ENCODE measurements around the gene MYADM.

DNA sequence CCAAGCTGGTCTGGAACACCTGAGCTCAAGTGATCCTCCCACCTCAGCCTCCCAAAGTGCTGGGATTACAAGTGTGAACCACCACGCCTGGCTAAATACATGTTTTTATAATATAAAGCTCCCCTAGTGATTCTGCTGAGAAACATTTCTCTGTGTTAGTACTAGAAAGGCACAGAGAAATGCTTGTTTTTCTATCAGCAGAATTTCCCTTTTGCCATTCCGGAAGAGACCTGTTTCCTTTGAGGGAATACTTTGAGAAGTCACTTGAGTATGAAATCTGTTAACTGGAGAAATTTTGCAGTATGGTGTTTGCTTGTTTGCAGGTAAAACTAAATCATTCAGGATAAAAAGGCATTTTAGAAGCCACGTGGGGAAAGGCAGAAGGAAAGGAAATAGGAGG, 39.2 kb upstream of the MYADM start:
- TF ChIP-seq, protein P1, sequence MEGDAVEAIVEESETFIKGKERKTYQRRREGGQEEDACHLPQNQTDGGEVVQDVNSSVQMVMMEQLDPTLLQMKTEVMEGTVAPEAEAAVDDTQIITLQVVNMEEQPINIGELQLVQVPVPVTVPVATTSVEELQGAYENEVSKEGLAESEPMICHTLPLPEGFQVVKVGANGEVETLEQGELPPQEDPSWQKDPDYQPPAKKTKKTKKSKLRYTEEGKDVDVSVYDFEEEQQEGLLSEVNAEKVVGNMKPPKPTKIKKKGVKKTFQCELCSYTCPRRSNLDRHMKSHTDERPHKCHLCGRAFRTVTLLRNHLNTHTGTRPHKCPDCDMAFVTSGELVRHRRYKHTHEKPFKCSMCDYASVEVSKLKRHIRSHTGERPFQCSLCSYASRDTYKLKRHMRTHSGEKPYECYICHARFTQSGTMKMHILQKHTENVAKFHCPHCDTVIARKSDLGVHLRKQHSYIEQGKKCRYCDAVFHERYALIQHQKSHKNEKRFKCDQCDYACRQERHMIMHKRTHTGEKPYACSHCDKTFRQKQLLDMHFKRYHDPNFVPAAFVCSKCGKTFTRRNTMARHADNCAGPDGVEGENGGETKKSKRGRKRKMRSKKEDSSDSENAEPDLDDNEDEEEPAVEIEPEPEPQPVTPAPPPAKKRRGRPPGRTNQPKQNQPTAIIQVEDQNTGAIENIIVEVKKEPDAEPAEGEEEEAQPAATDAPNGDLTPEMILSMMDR (conservative IDR thresholded peaks at IDR 0.05 in 1 of 2, IDR thresholded peaks at IDR 0.05 in 1 of 2; ENCODE audit: extremely low read depth in 1 of 2, insufficient read depth in 1 of 2, low read depth in 1 of 2, low read length in 2 of 2): no peak
- no peak for TF ChIP-seq EZH2 (IDR thresholded peaks at IDR 0.05; ENCODE audit: borderline replicate concordance, low read length)

All from mammary epithelial cell (primary cell).